Lower leg skin (tissue), 4 donors: ENCODE measurements around the gene EFS. TPM values are rescaled to one million over a fixed set of nuclear protein-coding genes. Genes with fewer than 3 reads are reported as not detected.

Experiments
- DNase-seq, 2 donors: peaks; one replicate each; pipeline ENCODE4 v3.0.0-alpha.2; 2019; ENCODE audit warnings: low spot score in 2 of 2
- H3K4me3 ChIP-seq: fragments of 200-600 bp; sonication (generic); 2 replicates; pipeline ENCODE4 v1.5.1; 2017; ENCODE audit warnings: mild to moderate bottlenecking, low read depth; ENCODE audit not compliant: poor library complexity, severe bottlenecking
- CTCF ChIP-seq, 3 donors: fragments of 450-650 bp; IDR thresholded peaks; one replicate each; pipeline ENCODE4 v1.5.1; 2016; ENCODE audit warnings: antibody characterized with exemption in 3 of 3, mild to moderate bottlenecking in 3 of 3, moderate library complexity in 2 of 3
- POLR2A ChIP-seq, 2 donors: fragments of 450-650 bp; IDR thresholded peaks; one replicate each; pipeline ENCODE4 v1.6.1; 2016 to 2017; ENCODE audit warnings: antibody characterized with exemption in 2 of 2, mild to moderate bottlenecking in 1 of 2, moderate library complexity in 1 of 2
- WGBS, 2 donors: methylation state at CpG; one replicate each; pipeline ENCODE4 v1.1.5; 2018; 5-methylcytosine and 5-hydroxymethylcytosine counted together
- intact Hi-C: fragments of 100-400 bp; cut with DNase I; formaldehyde crosslinking; loops from one replicate; pipeline ENCODE4 v1.15.0; 2023; ENCODE audit warnings: low total_unique reads
- total RNA-seq, 4 donors: library from RNA; depleted of rRNA; stranded (reverse); fragments of >200 nt; gene quantifications; one replicate each; pipeline ENCODE4 v1.1.0, GENCODE V29; 2016

The EFS gene
- total RNA-seq, 4 donors from 2014 or later: 38.7 to 73.2 (median 53.5) TPM

- TF ChIP-seq CTCF (IDR thresholded peaks at IDR 0.05) (no peak), POLR2A (IDR thresholded peaks at IDR 0.05) (no peak)
- intact Hi-C loops: loop anchor here (5.0 to 10.0 kb wide), 2 partner anchors 57 to 150 kb away; no protein-coding TSS in a partner anchor
- DNase-seq: peak in 1 of 2 donors; percentile 65
- no peak overlapping the region for H3K4me3 ChIP-seq
- 81 to 87% methylated on average over 7 of the region's 7 CpGs for WGBS, 2 donors
Observed at GRCh38 chr14:23324993-23325392, 40.0 kb downstream of the EFS start.

- no peak overlapping the region for H3K4me3 ChIP-seq
- no peak for DNase-seq
- intact Hi-C loops: loop anchor here (10.0 kb wide), 1 partner anchor 150 kb away; no protein-coding TSS in a partner anchor
- no peak for TF ChIP-seq POLR2A (IDR thresholded peaks at IDR 0.05)
- TF ChIP-seq CTCF (IDR thresholded peaks at IDR 0.05): no peak
- WGBS, 2 donors: 78 to 79% methylated on average over 2 of the region's 2 CpGs
Observed at GRCh38 chr14:23324455-23324846, 40.5 kb downstream of the EFS start.

GRCh38 chr14:23323838-23324454 lies 41.0 kb downstream of the EFS start:
- TF ChIP-seq CTCF (IDR thresholded peaks at IDR 0.05) (no peak), POLR2A (IDR thresholded peaks at IDR 0.05) (no peak)
- DNase-seq: peak in 1 of 2 donors; percentile 80
- WGBS, 2 donors: 83 to 88% methylated on average over 18 of the region's 18 CpGs
- no peak overlapping the region for H3K4me3 ChIP-seq
- intact Hi-C loops: loop anchor here (10.0 kb wide), 1 partner anchor 151 kb away; no protein-coding TSS in a partner anchor

GRCh38 chr14:23322568-23323517 lies 42.1 kb downstream of the EFS start:
- TF ChIP-seq POLR2A (IDR thresholded peaks at IDR 0.05): no peak
- TF ChIP-seq CTCF (IDR thresholded peaks at IDR 0.05): no peak
- 49 to 53% methylated on average over 10 of the region's 10 CpGs for WGBS, 2 donors
- intact Hi-C loops: loop anchor here (10.0 kb wide), 1 partner anchor 152 kb away; no protein-coding TSS in a partner anchor
- H3K4me3 ChIP-seq: no peak overlapping the region
- DNase-seq: no peak

GRCh38 chr14:23321572-23322547 lies 43.1 kb downstream of the EFS start:
- 0 to 2% methylated on average over 33 to 47 of the region's 64 CpGs for WGBS, 2 donors
- intact Hi-C loops: loop anchor here (10.0 kb wide), 1 partner anchor 153 kb away; no protein-coding TSS in a partner anchor
- no peak for TF ChIP-seq POLR2A (IDR thresholded peaks at IDR 0.05)
- TF ChIP-seq CTCF (IDR thresholded peaks at IDR 0.05): no peak
- peak overlapping the region; percentile 67 for H3K4me3 ChIP-seq
- peak; percentile 46 to 89 for DNase-seq
